ENCODE measurements around the gene CDR2L. TPM values are rescaled to one million over a fixed set of nuclear protein-coding genes. Genes with fewer than 3 reads are reported as not detected.
"Not testable (repeated sequence)": the region's sequence is repeated elsewhere in the genome, so short reads cannot be mapped to it uniquely, and the experiment has no call there.

The CDR2L gene
- total RNA-seq, 1 experiment from 2014 or later: 3.8 TPM

- peak; percentile 27 for DNase-seq (ENCODE audit: low read depth)
These were observed 27.5 kb upstream of the CDR2L start for GRCh38 chr17:74959826-74960515.

GRCh38 chr17:74960570-74961342 lies 26.7 kb upstream of the CDR2L start:
- DNase-seq (ENCODE audit: low read depth): peak; percentile 88

GRCh38 chr17:74961657-74962350 lies 25.6 kb upstream of the CDR2L start:
- DNase-seq (ENCODE audit: low read depth): peak; percentile 80

GRCh38 chr17:74962622-74963394 lies 24.6 kb upstream of the CDR2L start:
- no peak for DNase-seq (ENCODE audit: low read depth)

- no peak for DNase-seq (ENCODE audit: low read depth)
These were observed 23.8 kb upstream of the CDR2L start for GRCh38 chr17:74963656-74964055.

- no peak for DNase-seq (ENCODE audit: low read depth)
These were observed 23.1 kb upstream of the CDR2L start for GRCh38 chr17:74964246-74964761.

GRCh38 chr17:74964988-74965622 lies 22.3 kb upstream of the CDR2L start:
- DNase-seq (ENCODE audit: low read depth): no peak

- no peak for DNase-seq (ENCODE audit: low read depth)
These were observed 19.1 kb upstream of the CDR2L start for GRCh38 chr17:74968361-74968780.

GRCh38 chr17:74969501-74969900 lies 17.9 kb upstream of the CDR2L start:
- DNase-seq (ENCODE audit: low read depth): not testable (repeated sequence)

GRCh38 chr17:74970395-74970794 lies 17.0 kb upstream of the CDR2L start:
- no peak for DNase-seq (ENCODE audit: low read depth)

GRCh38 chr17:74971069-74971841 lies 16.2 kb upstream of the CDR2L start:
- no peak for DNase-seq (ENCODE audit: low read depth)

- no peak for DNase-seq (ENCODE audit: low read depth)
These were observed 15.7 kb upstream of the CDR2L start for GRCh38 chr17:74971842-74972106.

GRCh38 chr17:74972107-74972972 lies 15.1 kb upstream of the CDR2L start, which contains the start of gene HID1:
Gene HID1 (minus strand): TSS chr17:74972759. CDS start chr17:74972656, 103 bp downstream.
- DNase-seq (ENCODE audit: low read depth): no peak

- DNase-seq (ENCODE audit: low read depth): no peak
These were observed 14.5 kb upstream of the CDR2L start for GRCh38 chr17:74972973-74973328.

GRCh38 chr17:74975943-74976342 lies 11.5 kb upstream of the CDR2L start:
- DNase-seq (ENCODE audit: low read depth): no peak

- no peak for DNase-seq (ENCODE audit: low read depth)
These were observed 9.6 kb upstream of the CDR2L start for GRCh38 chr17:74977802-74978201.

- DNase-seq (ENCODE audit: low read depth): no peak
These were observed 9.2 kb upstream of the CDR2L start for GRCh38 chr17:74978240-74978639.

GRCh38 chr17:74979408-74980146 lies 7.9 kb upstream of the CDR2L start:
- no peak for DNase-seq (ENCODE audit: low read depth)

Measured in HT1080 (cell line).